ENCODE data around the gene EMX2.
A peak's percentile ranks its signal among the peaks of the same experiment; 100 is the strongest.

Gene EMX2

DNA sequence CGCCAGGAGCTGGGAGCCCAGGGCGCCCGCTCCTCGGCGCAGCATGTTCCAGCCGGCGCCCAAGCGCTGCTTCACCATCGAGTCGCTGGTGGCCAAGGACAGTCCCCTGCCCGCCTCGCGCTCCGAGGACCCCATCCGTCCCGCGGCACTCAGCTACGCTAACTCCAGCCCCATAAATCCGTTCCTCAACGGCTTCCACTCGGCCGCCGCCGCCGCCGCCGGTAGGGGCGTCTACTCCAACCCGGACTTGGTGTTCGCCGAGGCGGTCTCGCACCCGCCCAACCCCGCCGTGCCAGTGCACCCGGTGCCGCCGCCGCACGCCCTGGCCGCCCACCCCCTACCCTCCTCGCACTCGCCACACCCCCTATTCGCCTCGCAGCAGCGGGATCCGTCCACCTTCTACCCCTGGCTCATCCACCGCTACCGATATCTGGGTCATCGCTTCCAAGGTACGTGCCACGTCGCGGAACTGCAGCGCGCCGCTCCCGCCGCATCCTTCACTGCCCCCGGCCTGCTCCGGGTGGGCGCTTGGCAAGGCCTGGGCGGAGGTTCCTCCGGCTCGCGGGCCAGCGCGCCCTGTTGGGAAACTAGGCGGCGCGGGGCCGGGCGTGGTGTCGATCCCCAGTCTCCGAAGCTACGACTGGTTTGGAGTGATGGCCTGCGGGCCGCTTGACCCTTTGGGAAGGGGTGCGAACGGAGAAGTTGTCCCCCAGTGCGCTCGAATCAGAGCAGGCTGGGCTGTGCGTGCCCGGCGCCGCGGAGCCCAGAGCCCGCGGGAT, 868 bp downstream of the EMX2 start:
- DNase-seq: peak in 1 of 10 donors; percentile 79
- intact Hi-C loops (cut with DNase I): loop anchor here (10.0 kb wide), 1 partner anchor 501 kb away; the partner anchor contains the start of gene RAB11FIP2

DNA sequence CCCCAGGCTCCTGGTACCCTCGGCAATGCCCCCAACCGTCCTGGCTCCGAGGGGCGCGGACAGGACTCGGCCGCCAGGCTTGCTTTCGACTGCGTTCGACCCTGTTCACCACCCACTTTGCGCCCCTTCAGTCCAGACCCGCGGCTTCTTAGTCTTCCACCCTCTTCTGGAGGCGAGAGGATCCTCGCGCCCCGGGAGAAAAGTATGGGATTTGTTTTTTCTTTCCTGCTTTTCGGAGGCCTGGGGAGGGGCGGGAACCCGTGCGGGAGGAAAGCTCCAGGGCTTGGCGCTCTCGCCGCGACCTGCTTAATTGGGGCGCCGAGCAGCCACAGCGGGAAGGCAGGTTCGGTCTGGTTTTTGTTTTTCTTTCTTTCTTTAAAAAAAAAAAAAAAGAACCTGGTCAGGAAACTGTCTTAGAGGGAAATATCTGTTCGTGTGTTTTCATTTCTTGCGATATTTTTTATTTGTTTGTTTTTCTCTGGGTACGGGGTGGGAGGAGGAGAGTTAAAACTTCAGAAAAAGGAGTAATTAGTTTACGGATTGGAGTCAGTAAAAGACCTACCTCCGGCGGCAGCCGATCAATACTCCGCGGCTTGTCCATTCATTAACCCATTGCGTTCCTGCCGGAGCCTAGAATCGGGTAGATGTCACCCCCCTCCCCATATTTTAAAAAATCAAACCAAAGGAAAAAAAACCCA, 1.6 kb downstream of the EMX2 start:
- no peak for DNase-seq
- intact Hi-C loops (cut with DNase I): loop anchor here (10.0 kb wide), 1 partner anchor 501 kb away; the partner anchor contains the start of gene RAB11FIP2

- DNase-seq: peak in 1 of 10 donors; percentile 74
- intact Hi-C loops (cut with DNase I): loop anchor here (10.0 kb wide), 1 partner anchor 500 kb away; the partner anchor contains the start of gene RAB11FIP2
These were observed 2.2 kb downstream of the EMX2 start for GRCh38 chr10:117544711-117545140.

DNA sequence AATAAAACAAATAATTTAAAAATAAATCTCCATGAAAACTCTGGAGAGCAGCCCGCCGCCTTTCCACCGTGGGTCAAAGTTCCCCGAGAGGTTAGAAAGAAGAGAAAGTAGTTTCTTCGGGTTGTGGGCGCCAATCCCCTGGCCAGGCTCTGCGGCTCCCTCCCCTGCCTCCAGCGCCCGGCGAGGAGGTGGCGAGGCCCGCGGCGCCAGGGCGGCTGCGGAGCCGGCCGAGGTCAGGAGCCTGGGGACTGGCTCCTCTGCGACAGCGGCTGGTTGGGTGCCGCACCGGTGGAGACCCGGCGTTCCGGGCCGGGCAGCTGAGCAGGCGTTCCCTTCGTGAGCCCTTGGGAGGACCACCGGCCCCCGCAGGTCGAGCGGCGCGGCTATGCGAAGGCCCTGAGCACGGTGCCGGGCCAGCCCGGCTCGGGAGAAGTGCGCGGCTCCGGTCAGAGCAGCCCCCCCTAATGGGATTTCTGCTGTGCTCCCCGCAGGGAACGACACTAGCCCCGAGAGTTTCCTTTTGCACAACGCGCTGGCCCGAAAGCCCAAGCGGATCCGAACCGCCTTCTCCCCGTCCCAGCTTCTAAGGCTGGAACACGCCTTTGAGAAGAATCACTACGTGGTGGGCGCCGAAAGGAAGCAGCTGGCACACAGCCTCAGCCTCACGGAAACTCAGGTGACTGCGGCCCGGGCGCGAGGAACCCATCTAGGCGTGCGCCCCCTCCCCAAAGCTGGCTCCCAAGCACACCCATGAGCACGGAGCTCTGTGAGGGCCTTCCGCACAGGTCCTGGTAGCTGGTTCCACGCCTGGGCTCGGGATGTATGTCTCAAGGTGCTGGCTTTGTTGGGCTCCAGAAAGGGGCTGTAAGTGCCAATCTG, 2.8 kb downstream of the EMX2 start:
- DNase-seq: peak in 1 of 10 donors; percentile 67
- intact Hi-C loops (cut with DNase I): loop anchor here (10.0 kb wide), 1 partner anchor 499 kb away; the partner anchor contains the start of gene RAB11FIP2

- DNase-seq: peak in 1 of 10 donors; percentile 55
- intact Hi-C loops (cut with DNase I): loop anchor here (10.0 kb wide), 1 partner anchor 499 kb away; the partner anchor contains the start of gene RAB11FIP2
These were observed 3.6 kb downstream of the EMX2 start for GRCh38 chr10:117546020-117546580.

- DNase-seq: peak in 1 of 10 donors; percentile 82
- intact Hi-C loops (cut with DNase I): loop anchor here (10.0 kb wide), 1 partner anchor 498 kb away; the partner anchor contains the start of gene RAB11FIP2
These were observed 4.1 kb downstream of the EMX2 start for GRCh38 chr10:117546581-117547015.

DNA sequence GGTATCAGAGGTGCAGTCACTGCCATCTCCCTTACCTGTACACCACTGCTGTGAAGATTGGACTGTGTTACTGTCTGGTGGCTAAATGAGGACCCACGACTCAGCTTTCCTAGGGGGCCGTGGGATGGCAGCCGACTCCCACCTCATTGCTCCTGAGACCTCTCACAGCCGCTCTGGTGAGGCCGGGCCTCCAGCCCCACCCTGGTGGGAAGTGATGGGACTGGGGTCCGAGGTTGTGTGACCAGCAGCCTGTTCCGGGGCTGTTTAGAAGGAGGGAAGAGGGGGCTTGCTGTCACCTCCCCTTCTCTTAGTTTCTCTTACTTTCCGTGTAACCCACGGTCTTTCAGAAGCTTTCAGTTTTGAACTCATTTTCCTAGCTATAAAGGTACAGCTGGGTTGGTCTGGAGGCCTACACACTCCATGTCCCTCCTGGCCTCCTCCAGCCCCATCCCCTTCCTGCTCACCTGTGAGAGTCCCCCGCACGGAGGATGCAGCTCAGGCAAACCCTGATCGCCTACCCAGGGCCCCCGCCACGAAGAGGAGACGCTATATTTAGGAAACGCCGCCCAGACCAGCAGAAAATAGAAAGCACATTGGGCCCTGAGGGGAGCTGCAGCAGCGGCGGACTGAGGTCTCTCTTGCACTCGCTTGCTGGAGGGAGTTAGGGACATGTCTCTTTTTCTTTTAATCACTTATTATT, 4.6 kb downstream of the EMX2 start:
- intact Hi-C loops (cut with DNase I): loop anchor here (10.0 kb wide), 1 partner anchor 498 kb away; the partner anchor contains the start of gene RAB11FIP2
- DNase-seq: no peak

DNA sequence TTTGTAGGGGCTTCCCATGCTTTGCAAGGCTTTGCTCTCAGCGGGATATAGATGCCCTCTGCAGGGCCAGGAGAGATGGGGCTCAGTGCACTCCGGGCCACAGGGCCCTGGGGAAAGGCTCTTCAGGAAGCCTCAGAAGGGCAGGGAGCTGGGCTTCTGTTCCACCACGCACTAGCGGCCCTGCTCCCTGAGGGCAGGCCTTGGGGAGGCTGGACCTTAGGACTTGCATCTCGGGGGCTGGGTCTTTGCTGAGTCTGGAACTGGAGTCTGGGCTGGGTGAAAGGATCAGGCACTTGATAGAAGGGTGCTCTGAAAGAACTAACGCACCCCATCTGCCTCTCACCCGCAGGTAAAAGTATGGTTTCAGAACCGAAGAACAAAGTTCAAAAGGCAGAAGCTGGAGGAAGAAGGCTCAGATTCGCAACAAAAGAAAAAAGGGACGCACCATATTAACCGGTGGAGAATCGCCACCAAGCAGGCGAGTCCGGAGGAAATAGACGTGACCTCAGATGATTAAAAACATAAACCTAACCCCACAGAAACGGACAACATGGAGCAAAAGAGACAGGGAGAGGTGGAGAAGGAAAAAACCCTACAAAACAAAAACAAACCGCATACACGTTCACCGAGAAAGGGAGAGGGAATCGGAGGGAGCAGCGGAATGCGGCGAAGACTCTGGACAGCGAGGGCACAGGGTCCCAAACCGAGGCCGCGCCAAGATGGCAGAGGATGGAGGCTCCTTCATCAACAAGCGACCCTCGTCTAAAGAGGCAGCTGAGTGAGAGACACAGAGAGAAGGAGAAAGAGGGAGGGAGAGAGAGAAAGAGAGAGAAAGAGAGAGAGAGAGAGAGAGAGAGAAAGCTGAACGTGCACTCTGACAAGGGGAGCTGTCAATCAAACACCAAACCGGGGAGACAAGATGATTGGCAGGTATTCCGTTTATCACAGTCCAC, 5.4 kb downstream of the EMX2 start:
- no peak for DNase-seq
- intact Hi-C loops (cut with DNase I): loop anchor here (10.0 kb wide), 1 partner anchor 497 kb away; the partner anchor contains the start of gene RAB11FIP2

- DNase-seq: no peak
These were observed 6.6 kb downstream of the EMX2 start for GRCh38 chr10:117549100-117549585.

DNA sequence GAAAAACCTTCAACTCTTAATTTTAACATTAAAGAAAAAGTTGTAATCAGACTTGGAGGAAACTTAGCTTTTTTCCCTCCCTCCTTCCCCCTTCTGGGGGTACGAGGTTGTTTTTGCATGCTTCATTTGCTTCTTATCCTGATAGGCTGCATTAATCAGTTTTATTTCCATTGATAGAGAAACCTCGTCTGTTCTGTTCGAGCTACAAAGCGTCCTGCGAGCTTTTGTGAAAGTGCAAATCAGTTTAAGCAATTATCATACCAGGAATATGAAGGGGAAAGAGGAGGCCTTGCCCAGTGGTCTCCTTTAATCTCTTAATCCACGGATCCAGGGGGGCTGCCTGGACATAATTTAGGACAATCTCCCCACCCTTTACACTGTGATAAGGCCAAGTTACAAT, 7.5 kb downstream of the EMX2 start:
- no peak for DNase-seq
- intact Hi-C loops (cut with DNase I): no loop called here

More at GRCh38 chr10:117549100-117549585, 6.6 kb downstream of the EMX2 start:
- intact Hi-C loops (cut with DNase I): loop anchor here (10.0 kb wide), 1 partner anchor 496 kb away; the partner anchor contains the start of gene RAB11FIP2

DNA sequence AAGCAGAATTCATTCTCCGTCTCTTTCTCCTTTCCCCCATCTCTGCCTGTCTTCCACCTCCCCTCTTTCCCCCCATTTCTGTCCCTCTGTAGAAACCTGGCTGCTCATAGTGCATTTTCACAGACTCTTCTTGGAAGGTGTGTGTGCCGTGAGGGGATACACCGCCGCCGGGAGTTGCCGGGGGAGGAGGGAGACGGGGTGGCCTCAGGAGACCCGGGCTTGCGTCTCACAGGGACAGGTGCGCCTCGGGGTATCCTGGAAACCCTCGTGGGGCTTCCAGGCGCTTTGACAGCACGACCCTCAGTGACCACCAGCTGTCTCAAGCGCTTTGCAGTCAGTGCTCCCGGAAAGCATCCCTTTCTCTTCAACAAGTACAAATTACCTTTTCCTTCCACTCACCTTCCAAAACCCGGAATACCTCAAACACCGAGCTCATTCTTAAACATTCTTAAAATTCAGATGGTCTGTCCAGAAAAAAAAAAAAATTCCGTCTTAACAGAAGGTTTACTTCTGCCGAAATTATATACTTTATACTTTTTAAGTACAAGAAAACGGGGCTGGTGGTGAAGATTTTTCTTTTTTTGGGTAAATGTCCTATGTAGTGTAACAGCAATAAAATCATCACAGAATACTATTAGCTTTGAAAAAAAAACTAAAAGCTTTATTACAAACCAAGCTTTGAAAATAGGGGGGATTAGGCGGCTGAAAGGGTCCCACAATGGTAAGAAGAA, 8.2 kb downstream of the EMX2 start:
- intact Hi-C loops (cut with DNase I): no loop called here
- DNase-seq: peak in 1 of 10 donors; percentile 80

- intact Hi-C loops (cut with DNase I): no loop called here
- peak in 1 of 10 donors; percentile 65 for DNase-seq
These were observed 9.0 kb downstream of the EMX2 start for GRCh38 chr10:117551330-117552155.

- intact Hi-C loops (cut with DNase I): no loop called here
- peak in 8 of 10 donors; percentile 21 to 92 (median 58) for DNase-seq
These were observed 9.6 kb downstream of the EMX2 start for GRCh38 chr10:117552156-117552631.

GRCh38 chr10:117552701-117553141, 10.2 kb downstream of the EMX2 start:
- DNase-seq: peak in 1 of 10 donors; percentile 52
- intact Hi-C loops (cut with DNase I): no loop called here

DNA sequence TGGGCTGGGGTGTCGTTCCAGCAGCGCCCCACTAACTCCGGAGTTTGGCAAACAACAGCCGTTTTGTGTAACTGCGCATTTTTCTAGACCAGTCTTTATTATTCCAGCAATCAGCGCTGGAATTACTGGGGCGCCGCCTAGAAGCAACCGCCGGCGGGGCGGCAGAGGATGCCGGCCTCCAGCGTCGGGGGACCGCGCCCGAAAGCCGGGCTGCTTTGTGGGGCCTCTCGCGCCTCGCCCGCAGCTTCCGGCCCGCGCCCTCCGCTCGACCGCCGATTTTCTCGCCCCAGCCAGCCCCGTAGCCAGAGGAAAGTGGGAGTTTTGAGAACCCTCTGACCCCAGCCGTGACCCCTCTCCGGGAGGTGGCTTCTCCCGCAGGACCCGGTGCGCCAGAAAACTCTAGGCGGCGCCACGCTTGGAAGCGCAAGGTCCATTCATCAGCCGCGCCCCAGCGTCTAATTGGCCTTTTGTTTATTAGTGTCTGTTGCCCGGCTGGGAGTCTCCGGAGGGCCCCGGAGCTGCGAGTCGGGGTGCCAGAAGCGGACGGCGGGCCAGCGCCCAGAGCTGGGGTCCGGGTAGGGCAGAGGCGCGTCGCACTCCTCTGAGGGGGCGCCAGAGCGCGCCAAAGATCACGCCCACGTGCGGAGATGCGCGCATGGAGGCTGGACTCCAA, 10.7 kb downstream of the EMX2 start:
- intact Hi-C loops (cut with DNase I): no loop called here
- DNase-seq: peak in 1 of 10 donors; percentile 75
